ENCODE measurements around the gene FNDC11.

Gene FNDC11

GRCh38 chr20:63578224-63579016 lies 24.5 kb downstream of the FNDC11 start:
- in situ Hi-C loops (cut with HindIII; ENCODE audit: low sequenced_read_pairs) = no loop called here

- in situ Hi-C loops (cut with HindIII; ENCODE audit: low sequenced_read_pairs) = no loop called here
Measured at GRCh38 chr20:63579017-63579694, 25.2 kb downstream of the FNDC11 start.

- in situ Hi-C loops (cut with HindIII; ENCODE audit: low sequenced_read_pairs) = no loop called here
Measured at GRCh38 chr20:63580796-63581461, 27.0 kb downstream of the FNDC11 start.

- in situ Hi-C loops (cut with HindIII; ENCODE audit: low sequenced_read_pairs) = no loop called here
Measured at GRCh38 chr20:63582382-63583063, 28.6 kb downstream of the FNDC11 start.

- in situ Hi-C loops (cut with HindIII; ENCODE audit: low sequenced_read_pairs) = no loop called here
Measured at GRCh38 chr20:63585616-63586565, 31.9 kb downstream of the FNDC11 start.

- in situ Hi-C loops (cut with HindIII; ENCODE audit: low sequenced_read_pairs) = no loop called here
Measured at GRCh38 chr20:63586797-63587196, 32.8 kb downstream of the FNDC11 start.

- in situ Hi-C loops (cut with HindIII; ENCODE audit: low sequenced_read_pairs) = no loop called here
Measured at GRCh38 chr20:63587256-63587655, 33.3 kb downstream of the FNDC11 start.

GRCh38 chr20:63587776-63588591 lies 34.0 kb downstream of the FNDC11 start:
- in situ Hi-C loops (cut with HindIII; ENCODE audit: low sequenced_read_pairs) = no loop called here

GRCh38 chr20:63588641-63589041 lies 34.7 kb downstream of the FNDC11 start:
- in situ Hi-C loops (cut with HindIII; ENCODE audit: low sequenced_read_pairs) = no loop called here

- in situ Hi-C loops (cut with HindIII; ENCODE audit: low sequenced_read_pairs) = no loop called here
Measured at GRCh38 chr20:63589261-63590217, 35.6 kb downstream of the FNDC11 start.

GRCh38 chr20:63590218-63591146 lies 36.5 kb downstream of the FNDC11 start:
- in situ Hi-C loops (cut with HindIII; ENCODE audit: low sequenced_read_pairs) = no loop called here

- in situ Hi-C loops (cut with HindIII; ENCODE audit: low sequenced_read_pairs) = no loop called here
Measured at GRCh38 chr20:63591147-63591533, 37.2 kb downstream of the FNDC11 start.

GRCh38 chr20:63591786-63592355 lies 37.9 kb downstream of the FNDC11 start:
- in situ Hi-C loops (cut with HindIII; ENCODE audit: low sequenced_read_pairs) = no loop called here

- in situ Hi-C loops (cut with HindIII; ENCODE audit: low sequenced_read_pairs) = no loop called here
Measured at GRCh38 chr20:63592661-63593060, 38.7 kb downstream of the FNDC11 start.

- in situ Hi-C loops (cut with HindIII; ENCODE audit: low sequenced_read_pairs) = no loop called here
Measured at GRCh38 chr20:63594043-63594561, 40.1 kb downstream of the FNDC11 start.

- in situ Hi-C loops (cut with HindIII; ENCODE audit: low sequenced_read_pairs) = no loop called here
Measured at GRCh38 chr20:63595416-63596127, 41.6 kb downstream of the FNDC11 start.
